ENCODE data around the gene TTBK1.

Gene TTBK1

DNA sequence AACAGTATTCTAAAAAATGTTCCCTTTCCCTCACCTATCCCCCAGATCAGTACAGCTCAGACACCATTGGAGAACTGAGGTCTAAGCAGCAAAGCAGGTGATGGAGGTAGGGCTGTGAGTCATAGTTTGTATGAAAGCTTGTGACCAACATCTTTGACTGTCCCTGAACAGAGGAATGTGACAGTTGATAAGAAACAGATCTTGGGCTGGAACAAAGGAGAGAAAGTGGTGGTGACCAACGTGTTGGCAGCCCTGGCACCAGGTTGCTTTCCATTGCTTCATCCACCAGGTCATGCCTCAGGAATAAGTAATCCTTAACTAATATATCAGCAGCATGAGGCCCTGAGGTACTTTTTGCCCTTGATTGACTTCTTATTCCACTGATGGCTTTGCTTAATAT is 85.2 kb downstream of the TTBK1 start:
- DNase-seq (ENCODE audit: low read depth), result no peak
- no peak overlapping the region for H3K4me3 ChIP-seq (ENCODE audit: low read length)
- TF ChIP-seq, protein P1, sequence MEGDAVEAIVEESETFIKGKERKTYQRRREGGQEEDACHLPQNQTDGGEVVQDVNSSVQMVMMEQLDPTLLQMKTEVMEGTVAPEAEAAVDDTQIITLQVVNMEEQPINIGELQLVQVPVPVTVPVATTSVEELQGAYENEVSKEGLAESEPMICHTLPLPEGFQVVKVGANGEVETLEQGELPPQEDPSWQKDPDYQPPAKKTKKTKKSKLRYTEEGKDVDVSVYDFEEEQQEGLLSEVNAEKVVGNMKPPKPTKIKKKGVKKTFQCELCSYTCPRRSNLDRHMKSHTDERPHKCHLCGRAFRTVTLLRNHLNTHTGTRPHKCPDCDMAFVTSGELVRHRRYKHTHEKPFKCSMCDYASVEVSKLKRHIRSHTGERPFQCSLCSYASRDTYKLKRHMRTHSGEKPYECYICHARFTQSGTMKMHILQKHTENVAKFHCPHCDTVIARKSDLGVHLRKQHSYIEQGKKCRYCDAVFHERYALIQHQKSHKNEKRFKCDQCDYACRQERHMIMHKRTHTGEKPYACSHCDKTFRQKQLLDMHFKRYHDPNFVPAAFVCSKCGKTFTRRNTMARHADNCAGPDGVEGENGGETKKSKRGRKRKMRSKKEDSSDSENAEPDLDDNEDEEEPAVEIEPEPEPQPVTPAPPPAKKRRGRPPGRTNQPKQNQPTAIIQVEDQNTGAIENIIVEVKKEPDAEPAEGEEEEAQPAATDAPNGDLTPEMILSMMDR (IDR thresholded peaks at IDR 0.05; ENCODE audit: insufficient read depth, low read depth, low read length, missing control alignments), result no peak

- H3K4me3 ChIP-seq (ENCODE audit: low read length), result no peak overlapping the region
- TF ChIP-seq, protein P1 (IDR thresholded peaks at IDR 0.05; ENCODE audit: insufficient read depth, low read depth, low read length, missing control alignments), result no peak
- no peak for DNase-seq (ENCODE audit: low read depth)
These were observed 88.2 kb downstream of the TTBK1 start for GRCh38 chr6:43331470-43331869.

GRCh38 chr6:43331891-43332290 is 88.6 kb downstream of the TTBK1 start:
- H3K4me3 ChIP-seq (ENCODE audit: low read length), result no peak overlapping the region
- TF ChIP-seq, protein P1 (IDR thresholded peaks at IDR 0.05; ENCODE audit: insufficient read depth, low read depth, low read length, missing control alignments), result no peak
- no peak for DNase-seq (ENCODE audit: low read depth)

- DNase-seq (ENCODE audit: low read depth), result peak; percentile 69
- TF ChIP-seq, protein P1 (IDR thresholded peaks at IDR 0.05; ENCODE audit: insufficient read depth, low read depth, low read length, missing control alignments), result peak; percentile 70
- no peak overlapping the region for H3K4me3 ChIP-seq (ENCODE audit: low read length)
These were observed 91.3 kb downstream of the TTBK1 start for GRCh38 chr6:43334466-43335095.

DNA sequence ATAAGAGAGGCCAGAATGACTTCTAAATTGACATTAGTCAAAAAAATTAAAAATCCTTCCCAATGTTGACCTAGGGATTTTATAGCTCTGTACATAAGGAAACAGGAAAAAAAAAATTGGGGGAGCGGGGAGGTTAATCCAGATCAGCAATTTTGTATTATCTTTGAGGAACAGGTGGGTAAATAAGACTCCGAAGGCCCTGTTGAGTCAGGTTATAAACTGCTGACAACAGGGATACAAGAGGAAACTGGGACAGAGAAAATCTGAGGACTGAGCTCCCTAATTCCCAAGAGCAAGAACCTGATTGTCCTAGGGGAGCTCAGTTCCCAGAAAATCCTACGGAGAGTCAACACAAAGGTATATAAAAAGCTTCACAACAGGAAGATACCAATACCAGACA is 92.2 kb downstream of the TTBK1 start:
- no peak overlapping the region for H3K4me3 ChIP-seq (ENCODE audit: low read length)

GRCh38 chr6:43336382-43336781 is 93.1 kb downstream of the TTBK1 start:
- DNase-seq (ENCODE audit: low read depth), result no peak
- no peak overlapping the region for H3K4me3 ChIP-seq (ENCODE audit: low read length)
- TF ChIP-seq, protein P1 (IDR thresholded peaks at IDR 0.05; ENCODE audit: insufficient read depth, low read depth, low read length, missing control alignments), result no peak

More for the DNA sequence above, 92.2 kb downstream of the TTBK1 start:
- TF ChIP-seq, protein P1 (IDR thresholded peaks at IDR 0.05; ENCODE audit: insufficient read depth, low read depth, low read length, missing control alignments), result no peak
- DNase-seq (ENCODE audit: low read depth), result no peak

Data from epithelial cell of esophagus (primary cell).